NCI-H1436 (cell line): ENCODE results near the gene PAPSS1.
"Not testable (repeated sequence)": the region's sequence is repeated elsewhere in the genome, so short reads cannot be mapped to it uniquely, and the experiment has no call there.

Experiments used
- DNase-seq: peaks from one replicate; lab custom pipeline; 2025; lab: John Stamatoyannopoulos, UW

PAPSS1 gene

GRCh38 chr4:107689912-107690587, 30.0 kb downstream of the PAPSS1 start:
- no peak for DNase-seq

DNA sequence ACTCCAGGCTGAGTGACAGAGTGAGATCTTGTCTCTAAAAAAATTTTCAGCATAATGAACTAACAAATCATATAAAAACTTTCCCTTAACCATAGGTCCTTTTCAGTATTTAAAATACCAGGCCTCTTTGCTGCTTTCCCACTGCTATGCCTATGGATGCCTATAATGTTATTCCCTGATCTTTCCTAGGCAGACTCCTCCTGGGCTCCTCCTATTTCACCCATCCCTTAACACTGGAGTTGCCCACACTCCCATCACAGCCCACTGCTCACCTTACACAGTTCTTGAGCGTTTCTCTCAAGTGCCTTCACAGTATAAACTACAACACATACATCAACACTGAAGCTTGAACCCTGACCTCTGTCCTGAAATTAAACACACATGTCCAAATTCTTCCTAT, 31.6 kb downstream of the PAPSS1 start:
- DNase-seq = no peak

GRCh38 chr4:107685740-107686139, 34.3 kb downstream of the PAPSS1 start:
- no peak for DNase-seq

GRCh38 chr4:107683873-107684272, 36.2 kb downstream of the PAPSS1 start:
- no peak for DNase-seq

DNA sequence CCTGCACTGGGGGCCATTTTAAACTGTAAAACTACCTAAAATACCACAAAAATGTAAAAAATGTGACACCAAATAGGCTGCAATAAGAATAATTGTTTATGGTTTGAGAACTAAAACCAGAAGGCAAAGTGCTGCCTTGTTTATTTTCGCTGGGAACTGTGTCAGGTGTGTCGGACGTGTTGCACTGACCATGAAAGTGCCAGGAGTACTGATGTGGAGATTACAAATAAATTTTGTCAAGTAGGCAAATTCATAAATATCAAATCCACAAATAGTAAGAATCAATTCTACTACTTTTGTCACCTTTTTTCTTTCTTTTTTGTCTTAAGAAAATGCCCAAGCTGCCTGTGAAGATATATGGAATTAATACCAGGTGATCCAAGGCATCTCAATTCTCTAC, 37.7 kb downstream of the PAPSS1 start:
- DNase-seq = no peak

GRCh38 chr4:107669068-107669467, 51.0 kb downstream of the PAPSS1 start:
- DNase-seq = no peak

DNA sequence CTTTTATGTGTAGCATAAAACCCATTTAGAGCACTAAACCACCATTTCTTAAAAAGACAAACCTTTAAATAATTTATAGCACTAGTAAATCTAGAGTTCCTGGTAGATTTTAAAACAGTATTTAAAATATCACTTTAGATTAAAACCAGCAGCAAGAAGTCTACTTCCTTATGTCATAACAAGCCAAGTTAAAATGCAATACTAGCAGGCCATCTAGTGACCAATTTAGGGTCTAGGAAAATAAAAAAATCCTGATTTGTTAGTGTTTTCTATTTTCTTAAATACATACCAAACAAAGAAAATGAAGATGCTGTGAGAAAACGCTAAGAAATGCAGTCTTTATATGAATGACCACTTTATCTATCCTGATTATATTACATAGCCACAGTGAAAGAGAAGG, 53.9 kb downstream of the PAPSS1 start:
- DNase-seq = no peak

GRCh38 chr4:107665001-107665400, 55.0 kb downstream of the PAPSS1 start:
- DNase-seq = no peak

DNA sequence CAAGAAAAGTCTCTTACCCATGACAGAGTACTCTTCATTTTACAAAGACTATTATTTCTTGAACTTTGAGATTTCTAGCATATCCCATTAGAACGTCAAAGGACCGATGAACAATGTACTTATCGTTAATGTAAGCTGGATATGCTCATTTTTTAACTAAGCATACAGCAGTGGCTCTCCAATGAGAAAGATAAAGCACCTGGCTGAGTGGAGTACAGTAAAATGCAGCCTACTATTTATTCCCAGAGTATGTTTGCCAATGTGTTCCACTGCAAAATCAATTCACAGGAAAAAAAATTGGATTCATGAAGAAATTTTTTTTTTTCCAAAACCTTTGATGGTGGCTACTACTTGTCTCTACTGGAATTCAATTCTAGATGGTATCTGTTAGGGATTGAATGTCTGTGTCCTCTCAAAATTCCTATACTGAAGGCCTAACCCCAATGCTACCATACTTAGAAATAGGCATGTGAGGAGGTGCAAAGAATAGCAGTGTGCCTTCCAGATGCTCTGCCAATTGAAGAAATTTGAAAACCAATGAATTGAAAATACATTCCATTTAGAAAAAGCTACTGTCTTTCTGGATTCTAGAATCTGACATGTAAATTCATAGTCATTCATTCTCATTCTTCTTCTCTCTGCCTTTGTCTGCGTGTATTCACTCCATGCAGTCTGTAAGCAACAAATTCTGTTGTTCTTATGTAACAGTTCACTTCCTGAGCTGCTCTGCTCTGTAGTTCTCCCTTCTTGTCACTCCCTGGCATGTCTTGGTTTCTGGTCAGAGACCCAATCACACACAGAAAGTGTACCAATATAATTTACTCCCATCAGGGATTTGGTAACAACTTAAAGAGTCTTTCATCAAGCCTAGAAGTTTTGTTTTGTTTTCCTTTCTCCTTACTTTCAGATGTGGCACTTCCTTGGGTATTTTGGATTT, 61.4 kb downstream of the PAPSS1 start:
- DNase-seq = no peak

DNA sequence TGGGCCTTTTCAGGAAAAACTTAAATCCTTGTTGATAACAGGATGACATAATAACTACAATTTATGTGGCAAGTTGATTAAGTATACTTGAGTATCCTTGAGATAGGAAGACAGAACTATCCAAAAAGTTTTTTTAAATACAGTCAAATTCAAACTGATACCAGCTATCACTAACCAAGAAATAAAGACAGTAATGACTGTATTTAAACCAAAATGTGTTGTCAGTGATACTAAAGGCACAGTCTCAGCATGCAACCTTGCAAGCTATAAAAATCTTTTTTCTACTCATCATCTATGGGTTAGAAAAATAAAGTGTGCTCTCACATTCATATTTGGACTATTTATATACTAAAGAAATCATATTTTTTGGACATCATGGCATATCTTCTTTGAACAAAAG, 64.7 kb downstream of the PAPSS1 start:
- no peak for DNase-seq

GRCh38 chr4:107654694-107655093, 65.3 kb downstream of the PAPSS1 start:
- no peak for DNase-seq

GRCh38 chr4:107651408-107651807, 68.6 kb downstream of the PAPSS1 start:
- not testable (repeated sequence) for DNase-seq

DNA sequence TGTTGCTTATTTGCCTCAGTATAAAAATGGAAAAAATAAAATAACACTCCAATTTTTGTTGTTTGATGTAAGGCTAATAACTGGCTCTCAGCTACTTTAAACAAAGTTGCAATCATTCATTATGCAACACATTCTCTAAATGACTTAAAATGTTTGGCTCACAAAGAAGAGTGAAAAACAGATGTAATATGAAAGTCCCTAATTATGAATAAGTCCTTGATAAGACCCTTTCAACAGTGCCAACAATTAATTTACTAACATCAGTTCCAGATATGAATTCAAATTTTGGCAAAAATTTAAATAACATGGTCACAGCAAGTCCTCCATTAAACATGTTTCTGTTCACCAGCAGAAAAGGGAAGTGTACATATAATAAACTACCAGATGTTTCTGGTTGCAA, 69.8 kb downstream of the PAPSS1 start:
- DNase-seq = no peak

- no peak for DNase-seq
Measured at GRCh38 chr4:107648178-107648991, 71.6 kb downstream of the PAPSS1 start.

GRCh38 chr4:107647591-107647990, 72.4 kb downstream of the PAPSS1 start:
- DNase-seq = no peak

DNA sequence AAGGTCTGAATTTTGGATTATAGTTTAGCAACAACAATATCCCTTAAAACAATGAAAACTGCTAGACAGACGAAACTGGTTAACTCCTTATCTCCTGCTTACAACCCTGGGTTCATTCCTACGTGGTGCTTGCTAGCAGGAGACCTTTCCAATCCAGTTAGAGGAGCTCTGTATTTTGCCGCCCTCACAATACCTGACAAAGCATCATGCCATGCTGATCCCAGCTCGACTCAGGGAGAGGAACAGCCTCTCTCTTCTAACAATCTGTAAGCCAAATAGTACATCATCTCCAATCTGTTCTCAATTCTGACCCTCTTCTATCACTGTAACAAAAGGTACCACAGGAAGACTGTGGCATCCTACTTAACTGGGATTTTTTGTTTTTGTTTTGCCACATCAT, 74.4 kb downstream of the PAPSS1 start:
- no peak for DNase-seq

GRCh38 chr4:107643021-107643420, 77.0 kb downstream of the PAPSS1 start:
- DNase-seq = no peak

DNA sequence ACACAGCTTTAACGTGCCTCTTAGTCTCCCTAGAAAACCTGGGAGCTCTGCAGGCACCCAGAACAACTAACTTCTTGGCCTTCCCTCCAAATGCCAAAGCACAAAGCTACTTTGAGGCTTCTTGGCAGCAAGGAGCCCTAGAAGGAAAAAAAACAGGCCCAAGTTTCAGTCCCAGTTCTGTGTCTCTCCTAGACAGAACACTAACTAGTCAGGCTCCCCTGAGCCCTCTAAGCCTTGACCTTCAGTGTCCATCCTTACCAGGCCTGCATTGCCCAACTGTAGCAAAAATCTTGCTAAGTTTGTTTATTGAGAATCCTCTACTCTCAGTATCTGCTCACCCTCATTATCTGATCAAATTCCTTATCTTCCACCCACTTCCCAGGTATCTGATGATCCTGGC, 79.2 kb downstream of the PAPSS1 start:
- no peak for DNase-seq

GRCh38 chr4:107640197-107640596, 79.8 kb downstream of the PAPSS1 start:
- no peak for DNase-seq

DNA sequence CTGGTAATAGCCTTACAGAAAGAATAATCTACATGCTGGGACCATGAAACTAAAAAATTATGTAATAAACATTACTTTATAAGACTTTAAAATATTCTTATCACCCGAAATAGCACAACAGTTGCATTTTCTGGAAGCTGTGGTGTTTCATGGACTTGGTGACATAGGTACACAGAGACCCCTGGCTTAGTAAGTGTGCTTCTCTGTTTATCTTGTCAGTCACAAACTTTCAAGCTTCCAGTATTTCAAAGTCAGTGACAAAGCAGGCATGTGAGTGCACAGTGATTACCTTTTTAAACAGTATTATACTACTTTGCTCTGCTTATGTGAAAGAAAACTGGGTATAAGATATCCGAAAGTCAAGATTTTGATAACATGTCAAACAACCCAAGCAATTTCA, 84.3 kb downstream of the PAPSS1 start:
- no peak for DNase-seq

DNA sequence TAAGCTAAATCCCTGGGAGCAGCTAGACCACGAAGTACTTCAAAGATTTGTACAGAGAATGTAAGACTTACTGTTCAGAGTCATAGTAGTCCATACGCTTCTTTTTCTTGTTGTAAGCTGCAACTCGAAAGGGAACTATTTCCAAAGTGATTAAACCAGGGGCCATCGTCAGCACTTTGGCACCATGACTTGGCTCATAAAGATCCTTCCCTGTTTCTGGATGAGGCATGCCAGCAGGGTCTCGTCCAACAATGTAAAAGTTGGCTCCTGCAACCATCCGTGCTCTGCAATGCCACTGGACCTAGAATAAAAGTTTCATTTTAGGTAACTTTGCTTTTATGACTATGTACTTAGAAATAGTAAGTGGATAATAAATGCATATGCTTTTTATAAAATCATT, 88.5 kb downstream of the PAPSS1 start:
- DNase-seq = no peak

GRCh38 chr4:107630185-107630705, 89.8 kb downstream of the PAPSS1 start:
- DNase-seq = no peak
